ENCODE results near the gene ADCYAP1. TPM values are rescaled to one million over a fixed set of nuclear protein-coding genes. Genes with fewer than 3 reads are reported as not detected.
"Not testable (repeated sequence)": the region's sequence is repeated elsewhere in the genome, so short reads cannot be mapped to it uniquely, and the experiment has no call there.

ADCYAP1 gene
- total RNA-seq (2014; rRNA removed; shearing (Covaris generic)), result not detected in 2 replicates

GRCh38 chr18:904218-905090 is at the start of gene ADCYAP1:
Gene ADCYAP1, plus strand, starts transcription at chr18:904871. Its CDS starts 516 bp downstream, at chr18:905387.
- Histone ChIP-seq H3K27me3 (replicated peaks) (peaks cover 63% of the 10 kb centered on the region), H3K4me3 (no peak within 1 kb of the TSS)
- DNase-seq (ENCODE audit: low read depth in 1 of 2, low spot score in 2 of 2), result no peak

GRCh38 chr18:857986-858385 is 46.7 kb upstream of the ADCYAP1 start:
- H3K9me3 ChIP-seq (replicated peaks), result no peaks in the 10 kb centered on the region
- no peak for DNase-seq (ENCODE audit: low read depth in 1 of 2, low spot score in 2 of 2)
- peaks cover 15% of the 10 kb centered on the region for H3K27me3 ChIP-seq (replicated peaks)
- H3K4me1 ChIP-seq (replicated peaks), result peaks cover 5% of the 10 kb centered on the region; the same call in 1 of the 2 replicates
- no peak overlapping the region for H3K4me3 ChIP-seq
- H3K27ac ChIP-seq, result no peak overlapping the region
- H3K36me3 ChIP-seq, result no peaks in the 10 kb centered on the region

More at GRCh38 chr18:904218-905090, at the start of gene ADCYAP1:
- H3K36me3 ChIP-seq, result no peaks in the 10 kb centered on the region
- H3K27ac ChIP-seq, result no peak within 1 kb of the TSS
- 0 out of 2 replicates have a peak, but pooled peaks cover 5% of the 10 kb centered on the region for H3K9me3 ChIP-seq (replicated peaks)
- peaks cover 10% of the 10 kb centered on the region for H3K4me1 ChIP-seq (replicated peaks)

GRCh38 chr18:864872-865273 is 39.8 kb upstream of the ADCYAP1 start:
- Histone ChIP-seq H3K27me3 (replicated peaks) (peaks cover 23% of the 10 kb centered on the region), H3K4me3 (no peak overlapping the region), H3K27ac (no peak overlapping the region), H3K9me3 (replicated peaks) (no peaks in the 10 kb centered on the region), H3K36me3 (no peaks in the 10 kb centered on the region), H3K4me1 (replicated peaks) (no peaks in the 10 kb centered on the region)
- peak; percentile 24 to 68 for DNase-seq (ENCODE audit: low read depth in 1 of 2, low spot score in 2 of 2)

GRCh38 chr18:867257-867656 is 37.4 kb upstream of the ADCYAP1 start:
- Histone ChIP-seq H3K27ac (no peak overlapping the region), H3K27me3 (replicated peaks) (peaks cover 10% of the 10 kb centered on the region), H3K4me3 (no peak overlapping the region), H3K36me3 (no peaks in the 10 kb centered on the region), H3K4me1 (replicated peaks) (no peaks in the 10 kb centered on the region), H3K9me3 (replicated peaks) (no peaks in the 10 kb centered on the region; the same call in 1 of the 2 replicates)
- no peak for DNase-seq (ENCODE audit: low read depth in 1 of 2, low spot score in 2 of 2)

- not testable (repeated sequence) for H3K4me3 ChIP-seq; H3K27me3 ChIP-seq (replicated peaks); H3K36me3 ChIP-seq; H3K27ac ChIP-seq; DNase-seq (ENCODE audit: low read depth in 1 of 2, low spot score in 2 of 2); H3K9me3 ChIP-seq (replicated peaks); H3K4me1 ChIP-seq (replicated peaks)
Observed at GRCh38 chr18:873426-873825, 31.2 kb upstream of the ADCYAP1 start.

GRCh38 chr18:875912-876311 is 28.8 kb upstream of the ADCYAP1 start:
- H3K27ac ChIP-seq, result no peak overlapping the region
- H3K36me3 ChIP-seq, result no peaks in the 10 kb centered on the region
- H3K4me1 ChIP-seq (replicated peaks), result no peaks in the 10 kb centered on the region
- DNase-seq (ENCODE audit: low read depth in 1 of 2, low spot score in 2 of 2), result no peak
- no peak overlapping the region for H3K4me3 ChIP-seq
- H3K27me3 ChIP-seq (replicated peaks), result no peaks in the 10 kb centered on the region
- H3K9me3 ChIP-seq (replicated peaks), result no peaks in the 10 kb centered on the region; the same call in 1 of the 2 replicates

- DNase-seq (ENCODE audit: low read depth in 1 of 2, low spot score in 2 of 2), result no peak
Observed at GRCh38 chr18:877238-877637, 27.4 kb upstream of the ADCYAP1 start.

GRCh38 chr18:886076-886475 is 18.6 kb upstream of the ADCYAP1 start:
- H3K4me3 ChIP-seq, result no peak overlapping the region
- no peak overlapping the region for H3K27ac ChIP-seq
- no peaks in the 10 kb centered on the region for H3K36me3 ChIP-seq
- DNase-seq (ENCODE audit: low read depth in 1 of 2, low spot score in 2 of 2), result no peak
- no peaks in the 10 kb centered on the region for H3K9me3 ChIP-seq (replicated peaks)
- H3K4me1 ChIP-seq (replicated peaks), result no peaks in the 10 kb centered on the region
- no peaks in the 10 kb centered on the region; the same call in 1 of the 2 replicates for H3K27me3 ChIP-seq (replicated peaks)

More at GRCh38 chr18:877238-877637, 27.4 kb upstream of the ADCYAP1 start:
- no peaks in the 10 kb centered on the region for H3K36me3 ChIP-seq
- no peaks in the 10 kb centered on the region for H3K27me3 ChIP-seq (replicated peaks)
- H3K4me3 ChIP-seq, result no peak overlapping the region
- no peaks in the 10 kb centered on the region for H3K9me3 ChIP-seq (replicated peaks)
- no peak overlapping the region for H3K27ac ChIP-seq
- H3K4me1 ChIP-seq (replicated peaks), result no peaks in the 10 kb centered on the region

- no peak overlapping the region for H3K4me3 ChIP-seq
- no peak overlapping the region for H3K27ac ChIP-seq
- H3K9me3 ChIP-seq (replicated peaks), result no peaks in the 10 kb centered on the region
- no peaks in the 10 kb centered on the region for H3K36me3 ChIP-seq
- no peaks in the 10 kb centered on the region for H3K4me1 ChIP-seq (replicated peaks)
- DNase-seq (ENCODE audit: low read depth in 1 of 2, low spot score in 2 of 2), result no peak
- H3K27me3 ChIP-seq (replicated peaks), result no peaks in the 10 kb centered on the region; the same call in 1 of the 2 replicates
Observed at GRCh38 chr18:887716-888115, 17.0 kb upstream of the ADCYAP1 start.

GRCh38 chr18:892316-892715 is 12.4 kb upstream of the ADCYAP1 start:
- Histone ChIP-seq H3K4me3 (no peak overlapping the region), H3K36me3 (no peaks in the 10 kb centered on the region), H3K9me3 (replicated peaks) (no peaks in the 10 kb centered on the region), H3K27ac (no peak overlapping the region), H3K4me1 (replicated peaks) (no peaks in the 10 kb centered on the region), H3K27me3 (replicated peaks) (peaks cover 4% of the 10 kb centered on the region; the same call in 1 of the 2 replicates)
- no peak for DNase-seq (ENCODE audit: low read depth in 1 of 2, low spot score in 2 of 2)

GRCh38 chr18:896315-896714 is 8.4 kb upstream of the ADCYAP1 start:
- H3K36me3 ChIP-seq, result no peaks in the 10 kb centered on the region
- H3K9me3 ChIP-seq (replicated peaks), result no peaks in the 10 kb centered on the region
- no peak for DNase-seq (ENCODE audit: low read depth in 1 of 2, low spot score in 2 of 2)
- no peak overlapping the region for H3K4me3 ChIP-seq
- H3K4me1 ChIP-seq (replicated peaks), result no peaks in the 10 kb centered on the region
- peaks cover 4% of the 10 kb centered on the region; the same call in 1 of the 2 replicates for H3K27me3 ChIP-seq (replicated peaks)
- H3K27ac ChIP-seq, result no peak overlapping the region

- Histone ChIP-seq H3K9me3 (replicated peaks) (0 out of 2 replicates have a peak, but pooled peaks cover 5% of the 10 kb centered on the region), H3K4me3 (no peak overlapping the region), H3K36me3 (no peaks in the 10 kb centered on the region), H3K4me1 (replicated peaks) (no peaks in the 10 kb centered on the region), H3K27me3 (replicated peaks) (peaks cover 38% of the 10 kb centered on the region), H3K27ac (no peak overlapping the region)
- no peak for DNase-seq (ENCODE audit: low read depth in 1 of 2, low spot score in 2 of 2)
Observed at GRCh38 chr18:901761-902160, 2.9 kb upstream of the ADCYAP1 start.

- H3K4me1 ChIP-seq (replicated peaks), result no peaks in the 10 kb centered on the region
- H3K27me3 ChIP-seq (replicated peaks), result peaks cover 42% of the 10 kb centered on the region
- H3K4me3 ChIP-seq, result no peak overlapping the region
- H3K9me3 ChIP-seq (replicated peaks), result 0 out of 2 replicates have a peak, but pooled peaks cover 5% of the 10 kb centered on the region
- no peak overlapping the region for H3K27ac ChIP-seq
- no peak for DNase-seq (ENCODE audit: low read depth in 1 of 2, low spot score in 2 of 2)
- no peaks in the 10 kb centered on the region for H3K36me3 ChIP-seq
Observed at GRCh38 chr18:902229-902628, 2.4 kb upstream of the ADCYAP1 start.

GRCh38 chr18:903701-904100 is 970 bp upstream of the ADCYAP1 start:
- Histone ChIP-seq H3K4me1 (replicated peaks) (peaks cover 3% of the 10 kb centered on the region), H3K4me3 (no peak overlapping the region), H3K9me3 (replicated peaks) (0 out of 2 replicates have a peak, but pooled peaks cover 5% of the 10 kb centered on the region), H3K27me3 (replicated peaks) (peaks cover 56% of the 10 kb centered on the region), H3K36me3 (no peaks in the 10 kb centered on the region), H3K27ac (no peak overlapping the region)
- no peak for DNase-seq (ENCODE audit: low read depth in 1 of 2, low spot score in 2 of 2)
